C4-2B (cell line): ENCODE results near the gene POLR2B.

ENCODE experiments used
- ZFX ChIP-seq: fragments of 450-650 bp; IDR thresholded peaks from 2 replicates; pipeline ENCODE4 v1.6.1; 2017
- TF ChIP-seq, protein P1 (sequence below): fragments of 450-650 bp; conservative IDR thresholded peaks from 2 replicates; pipeline ENCODE4 v1.5.1; 2017; ENCODE audit warnings: mild to moderate bottlenecking

DNA sequence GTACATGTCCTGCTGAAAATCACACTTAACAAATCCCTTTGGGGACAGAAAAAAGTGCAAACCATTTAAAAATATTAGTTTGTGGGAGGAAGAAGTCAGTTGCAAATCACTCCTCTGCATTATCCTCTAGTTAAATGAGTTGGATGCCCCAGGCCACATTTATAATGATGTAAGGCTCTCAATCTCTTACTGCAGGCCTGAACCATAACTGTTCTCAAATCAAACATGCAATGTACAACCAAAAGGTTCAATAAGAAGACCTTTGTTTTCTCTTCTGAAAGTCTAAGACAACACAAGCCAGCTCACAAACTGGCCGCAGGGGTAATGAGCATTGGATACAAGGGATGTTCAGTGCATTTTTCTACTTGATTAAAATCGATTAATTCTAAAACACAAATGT is 91.8 kb downstream of the POLR2B start:
- TF ChIP-seq, protein P1, sequence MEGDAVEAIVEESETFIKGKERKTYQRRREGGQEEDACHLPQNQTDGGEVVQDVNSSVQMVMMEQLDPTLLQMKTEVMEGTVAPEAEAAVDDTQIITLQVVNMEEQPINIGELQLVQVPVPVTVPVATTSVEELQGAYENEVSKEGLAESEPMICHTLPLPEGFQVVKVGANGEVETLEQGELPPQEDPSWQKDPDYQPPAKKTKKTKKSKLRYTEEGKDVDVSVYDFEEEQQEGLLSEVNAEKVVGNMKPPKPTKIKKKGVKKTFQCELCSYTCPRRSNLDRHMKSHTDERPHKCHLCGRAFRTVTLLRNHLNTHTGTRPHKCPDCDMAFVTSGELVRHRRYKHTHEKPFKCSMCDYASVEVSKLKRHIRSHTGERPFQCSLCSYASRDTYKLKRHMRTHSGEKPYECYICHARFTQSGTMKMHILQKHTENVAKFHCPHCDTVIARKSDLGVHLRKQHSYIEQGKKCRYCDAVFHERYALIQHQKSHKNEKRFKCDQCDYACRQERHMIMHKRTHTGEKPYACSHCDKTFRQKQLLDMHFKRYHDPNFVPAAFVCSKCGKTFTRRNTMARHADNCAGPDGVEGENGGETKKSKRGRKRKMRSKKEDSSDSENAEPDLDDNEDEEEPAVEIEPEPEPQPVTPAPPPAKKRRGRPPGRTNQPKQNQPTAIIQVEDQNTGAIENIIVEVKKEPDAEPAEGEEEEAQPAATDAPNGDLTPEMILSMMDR: no peak
- TF ChIP-seq ZFX: no peak
